D721Med (cell line): ENCODE data around the gene SLC38A10.

Experiments
- DNase-seq: peaks from one replicate; pipeline ENCODE4 v3.0.0; 2011; ENCODE audit warnings: low spot score; ENCODE audit not compliant: insufficient read length
- FAIRE-seq: peaks from 2 replicates; lab custom pipeline; 2011; peaks lifted over from hg19 to GRCh38; lab: Jason Lieb, UNC
- CTCF ChIP-seq: IDR thresholded peaks from 2 replicates; pipeline ENCODE4 v1.5.1; 2012; ENCODE audit warnings: mild to moderate bottlenecking, control low read depth; ENCODE audit not compliant: insufficient read depth; ENCODE audit errors: missing control alignments

The SLC38A10 gene

GRCh38 chr17:81200695-81201580 is 94.2 kb downstream of the SLC38A10 start:
- FAIRE-seq (no peak), DNase-seq (no peak)
- TF ChIP-seq CTCF: peak; percentile 59

- FAIRE-seq: no peak
- TF ChIP-seq CTCF: no peak
- DNase-seq: no peak
These were observed 94.9 kb downstream of the SLC38A10 start for GRCh38 chr17:81200201-81200600.

- no peak for DNase-seq
- no peak for TF ChIP-seq CTCF
- FAIRE-seq: no peak
These were observed 95.7 kb downstream of the SLC38A10 start for GRCh38 chr17:81199482-81199830.

GRCh38 chr17:81198826-81199481 is 96.2 kb downstream of the SLC38A10 start:
- DNase-seq (no peak), FAIRE-seq (no peak)
- no peak for TF ChIP-seq CTCF

GRCh38 chr17:81197831-81198490 is 97.1 kb downstream of the SLC38A10 start:
- no peak for FAIRE-seq

GRCh38 chr17:81197409-81197795 is 97.7 kb downstream of the SLC38A10 start:
- no peak for DNase-seq
- FAIRE-seq: no peak
- no peak for TF ChIP-seq CTCF

More at GRCh38 chr17:81197831-81198490, 97.1 kb downstream of the SLC38A10 start:
- TF ChIP-seq CTCF: no peak
- DNase-seq: no peak
